Esophagus squamous epithelium (tissue), 5 donors: ENCODE results near the gene RNASEL. TPM values are rescaled to one million over a fixed set of nuclear protein-coding genes. Genes with fewer than 3 reads are reported as not detected.

Experiments
- DNase-seq: peaks from one replicate; lab custom pipeline; 2025; lab: John Stamatoyannopoulos, UW
- H3K27ac ChIP-seq, 4 donors: fragments of 200-600 bp; sonication (generic); one replicate each; pipeline ENCODE4 v1.5.1; 2016 to 2019; ENCODE audit warnings: mild to moderate bottlenecking in 1 of 4
- H3K27me3 ChIP-seq, 4 donors: fragments of 200-600 bp; sonication (generic); 1 replicate in 3 of 4; 2 replicates in 1 of 4; pipeline versions ENCODE4 v1.5.1 to v1.6.0; 2017 to 2021; ENCODE audit warnings: antibody characterized with exemption in 1 of 4
- H3K36me3 ChIP-seq, 3 donors: fragments of 200-600 bp; sonication (generic); one replicate each; pipeline ENCODE4 v1.5.1; 2016 to 2019
- H3K4me1 ChIP-seq, 3 donors: fragments of 200-600 bp; sonication (generic); one replicate each; pipeline ENCODE4 v1.5.1; 2017 to 2019
- H3K4me3 ChIP-seq, 4 donors: fragments of 200-600 bp; sonication (generic); 1 replicate in 3 of 4; 2 replicates in 1 of 4; pipeline ENCODE4 v1.5.1; 2016 to 2019; ENCODE audit warnings: mild to moderate bottlenecking in 2 of 4, moderate library complexity in 1 of 4
- H3K9me3 ChIP-seq, 3 donors: fragments of 200-600 bp; sonication (generic); one replicate each; pipeline ENCODE4 v1.5.1; 2016 to 2019
- POLR2A ChIP-seq, 4 donors: fragments of 450-650 bp; IDR thresholded peaks; one replicate each; pipeline ENCODE4 v1.6.1; 2017; ENCODE audit warnings: antibody characterized with exemption in 4 of 4, mild to moderate bottlenecking in 4 of 4, moderate library complexity in 3 of 4
- WGBS, 2 donors: methylation state at CpG; one replicate each; pipeline ENCODE4 v1.1.5; 2018; 5-methylcytosine and 5-hydroxymethylcytosine counted together
- intact Hi-C: fragments of 100-400 bp; cut with DNase I; formaldehyde crosslinking; loops from one replicate; pipeline ENCODE4 v1.15.0; 2022
- total RNA-seq, 4 donors: library from RNA; depleted of rRNA; stranded (reverse); fragments of >200 nt; gene quantifications; one replicate each; pipeline ENCODE4 v1.1.0, GENCODE V29; 2016
- TF ChIP-seq, protein P1 (sequence below), 6 experiments: fragments of 450-650 bp in 4 of 6; fragments of 200-600 bp in 2 of 6; sonication (generic) in 2 of 6; IDR thresholded peaks; one replicate each; pipeline ENCODE4 v1.5.1; 2016 to 2019; ENCODE audit warnings: antibody characterized with exemption in 6 of 6, mild to moderate bottlenecking in 4 of 6, moderate library complexity in 4 of 6
- donor health status: DM: yes; HTN: yes; CAD: no.

Gene RNASEL
- total RNA-seq, 4 donors from 2014 or later = 5.6 to 9.5 (median 7.5) TPM

- intact Hi-C loops = no loop called here
- Histone ChIP-seq H3K4me3 (peak overlapping the region; percentile 63 to 85 (median 74)), H3K4me1 (peaks cover 10 to 43% (median 13%) of the 10 kb centered on the region in 3 donors), H3K27me3 (no peaks in the 10 kb centered on the region), H3K9me3 (no peaks in the 10 kb centered on the region), H3K36me3 (peaks cover 0 to 22% (median 0%) of the 10 kb centered on the region in 3 donors), H3K27ac (peak overlapping the region; percentile 94 to 97 (median 96))
- no peak for DNase-seq
- TF ChIP-seq, protein P1, sequence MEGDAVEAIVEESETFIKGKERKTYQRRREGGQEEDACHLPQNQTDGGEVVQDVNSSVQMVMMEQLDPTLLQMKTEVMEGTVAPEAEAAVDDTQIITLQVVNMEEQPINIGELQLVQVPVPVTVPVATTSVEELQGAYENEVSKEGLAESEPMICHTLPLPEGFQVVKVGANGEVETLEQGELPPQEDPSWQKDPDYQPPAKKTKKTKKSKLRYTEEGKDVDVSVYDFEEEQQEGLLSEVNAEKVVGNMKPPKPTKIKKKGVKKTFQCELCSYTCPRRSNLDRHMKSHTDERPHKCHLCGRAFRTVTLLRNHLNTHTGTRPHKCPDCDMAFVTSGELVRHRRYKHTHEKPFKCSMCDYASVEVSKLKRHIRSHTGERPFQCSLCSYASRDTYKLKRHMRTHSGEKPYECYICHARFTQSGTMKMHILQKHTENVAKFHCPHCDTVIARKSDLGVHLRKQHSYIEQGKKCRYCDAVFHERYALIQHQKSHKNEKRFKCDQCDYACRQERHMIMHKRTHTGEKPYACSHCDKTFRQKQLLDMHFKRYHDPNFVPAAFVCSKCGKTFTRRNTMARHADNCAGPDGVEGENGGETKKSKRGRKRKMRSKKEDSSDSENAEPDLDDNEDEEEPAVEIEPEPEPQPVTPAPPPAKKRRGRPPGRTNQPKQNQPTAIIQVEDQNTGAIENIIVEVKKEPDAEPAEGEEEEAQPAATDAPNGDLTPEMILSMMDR (IDR thresholded peaks at IDR 0.05) = no peak
- no peak for TF ChIP-seq POLR2A (IDR thresholded peaks at IDR 0.05)
- 40 to 46% methylated on average over 4 of the region's 4 CpGs for WGBS, 2 donors
Observed at GRCh38 chr1:182587666-182588499, 1.2 kb downstream of the RNASEL start.

- Histone ChIP-seq H3K4me3 (no peak overlapping the region), H3K4me1 (peaks cover 10 to 45% (median 13%) of the 10 kb centered on the region in 3 donors), H3K9me3 (no peaks in the 10 kb centered on the region), H3K27ac (no peak overlapping the region), H3K27me3 (no peaks in the 10 kb centered on the region), H3K36me3 (peaks cover 0 to 30% (median 0%) of the 10 kb centered on the region in 3 donors)
- intact Hi-C loops = no loop called here
- TF ChIP-seq POLR2A (IDR thresholded peaks at IDR 0.05) = no peak
- TF ChIP-seq, protein P1 (IDR thresholded peaks at IDR 0.05) = no peak
- WGBS, 2 donors = 0% methylated on average over 1 of the region's 1 CpG
- no peak for DNase-seq
Observed at GRCh38 chr1:182587093-182587492, 2.0 kb downstream of the RNASEL start.

GRCh38 chr1:182586380-182586779 lies 2.7 kb downstream of the RNASEL start:
- Histone ChIP-seq H3K4me1 (peaks cover 10 to 45% (median 13%) of the 10 kb centered on the region in 3 donors), H3K27ac (no peak overlapping the region), H3K36me3 (peaks cover 0 to 37% (median 0%) of the 10 kb centered on the region in 3 donors), H3K4me3 (no peak overlapping the region), H3K9me3 (no peaks in the 10 kb centered on the region), H3K27me3 (no peaks in the 10 kb centered on the region)
- no peak for DNase-seq
- no peak for TF ChIP-seq POLR2A (IDR thresholded peaks at IDR 0.05)
- TF ChIP-seq, protein P1 (IDR thresholded peaks at IDR 0.05) = no peak
- 91 to 96% methylated on average over 11 of the region's 11 CpGs for WGBS, 2 donors
- intact Hi-C loops = no loop called here

- no peak overlapping the region for H3K4me3 ChIP-seq
- intact Hi-C loops = no loop called here
- 96 to 97% methylated on average over 4 of the region's 4 CpGs for WGBS, 2 donors
- no peak for TF ChIP-seq POLR2A (IDR thresholded peaks at IDR 0.05)
- TF ChIP-seq, protein P1 (IDR thresholded peaks at IDR 0.05) = no peak
- H3K27me3 ChIP-seq = no peaks in the 10 kb centered on the region
- H3K27ac ChIP-seq = no peak overlapping the region
- no peaks in the 10 kb centered on the region for H3K9me3 ChIP-seq
- DNase-seq = no peak
- peaks cover 10 to 45% (median 13%) of the 10 kb centered on the region in 3 donors for H3K4me1 ChIP-seq
- H3K36me3 ChIP-seq = peaks cover 0 to 53% (median 10%) of the 10 kb centered on the region in 3 donors
Observed at GRCh38 chr1:182584746-182585145, 4.3 kb downstream of the RNASEL start.

GRCh38 chr1:182580736-182581135 lies 8.3 kb downstream of the RNASEL start:
- intact Hi-C loops = no loop called here
- Histone ChIP-seq H3K27me3 (no peaks in the 10 kb centered on the region), H3K4me3 (no peak overlapping the region), H3K9me3 (no peaks in the 10 kb centered on the region), H3K27ac (no peak overlapping the region), H3K36me3 (peaks cover 0 to 73% (median 10%) of the 10 kb centered on the region in 3 donors), H3K4me1 (peaks cover 0 to 28% (median 3%) of the 10 kb centered on the region in 3 donors)
- TF ChIP-seq, protein P1 (IDR thresholded peaks at IDR 0.05) = no peak
- TF ChIP-seq POLR2A (IDR thresholded peaks at IDR 0.05) = no peak
- WGBS, 2 donors = 80 to 88% methylated on average over 2 of the region's 2 CpGs
- DNase-seq = no peak
